ENCODE results near the gene ZNF638. TPM values are rescaled to one million over a fixed set of nuclear protein-coding genes. Genes with fewer than 3 reads are reported as not detected.

ZNF638 gene
- polyA plus RNA-seq, 1 of the 3 experiments (the other 2 are of a cell fraction) = 28.1 TPM

DNA sequence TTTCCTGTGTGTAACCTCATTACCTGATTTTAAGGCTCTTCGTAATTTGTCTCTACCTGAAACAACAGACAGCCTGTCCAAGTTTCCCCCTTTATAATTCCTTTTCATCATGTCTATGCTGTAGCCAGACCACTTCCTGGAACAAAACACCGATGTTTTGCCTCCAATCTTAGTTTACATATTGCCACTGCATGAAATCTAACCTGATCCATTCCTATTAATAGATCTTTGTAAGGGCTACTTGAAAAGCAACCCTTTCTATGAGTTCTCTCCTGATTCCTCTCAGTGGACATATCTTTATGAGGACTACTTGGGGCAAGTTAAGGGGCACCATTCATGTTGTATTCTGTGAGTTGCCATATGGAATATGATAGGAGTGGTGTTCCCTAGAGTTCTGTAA lies 30.9 kb downstream of the ZNF638 start:
- POLR2A ChIA-PET = no interaction called here

More for the DNA sequence above, 30.9 kb downstream of the ZNF638 start:
- Histone ChIP-seq H3K36me3 (replicated peaks in 1 of 2; ENCODE audit: control insufficient read depth in 1 of 2, insufficient read depth in 2 of 2, low read length in 1 of 2) (peaks cover 82 to 88% of the 10 kb centered on the region in 2 experiments), H3K4me2 (no peak overlapping the region), H3K4me1 (ENCODE audit: control insufficient read depth in 1 of 2, insufficient read depth in 2 of 2, low read depth in 1 of 2, low read length in 1 of 2) (no peaks in the 10 kb centered on the region), H2AFZ (ENCODE audit: low read depth) (no peak overlapping the region), H3K79me2 (ENCODE audit: insufficient read depth) (peaks cover 72% of the 10 kb centered on the region), H3K9me3 (no peaks in the 10 kb centered on the region), H3K27ac (ENCODE audit: low read depth in 2 of 2, low read length in 1 of 2) (no peak overlapping the region), H3K9me2 (no peaks in the 10 kb centered on the region), H4K20me1 (ENCODE audit: insufficient read depth) (peaks cover 42% of the 10 kb centered on the region), H3F3A (replicated peaks; ENCODE audit: insufficient read depth) (peaks cover 9% of the 10 kb centered on the region), H3K27me3 (ENCODE audit: insufficient read depth) (no peaks in the 10 kb centered on the region), H3K9ac (no peak overlapping the region), H3K4me3 (ENCODE audit: low read depth in 2 of 2, low read length in 1 of 2) (no peak overlapping the region)
- DNase-seq = no peak
- CTCF ChIA-PET = interaction anchor here (0.7 kb wide), 1 partner anchor 18 kb away, joined by 3 read pairs; no protein-coding TSS in a partner anchor
- TF ChIP-seq ZBTB33 (IDR thresholded peaks at IDR 0.05; ENCODE audit: borderline replicate concordance, low read depth) (no peak), NRF1 (IDR thresholded peaks at IDR 0.05; ENCODE audit: low read depth, low read length) (no peak), RFX5 (IDR thresholded peaks at IDR 0.05; ENCODE audit: low read length) (no peak), YY1 (IDR thresholded peaks at IDR 0.05; ENCODE audit: low read depth) (no peak), NFIC (IDR thresholded peaks at IDR 0.05; ENCODE audit: borderline replicate concordance) (no peak), GABPA (IDR thresholded peaks at IDR 0.05; ENCODE audit: low read depth) (no peak), USF1 (IDR thresholded peaks at IDR 0.05; ENCODE audit: borderline replicate concordance, low read depth) (no peak), FOXM1 (IDR thresholded peaks at IDR 0.05; ENCODE audit: low read depth) (no peak), RXRA (IDR thresholded peaks at IDR 0.05; ENCODE audit: borderline replicate concordance, low read depth) (no peak), CHD2 (IDR thresholded peaks at IDR 0.05; ENCODE audit: low read length, partially characterized antibody) (no peak), GATA2 (CRISPR knock-in tag; IDR thresholded peaks at IDR 0.05) (no peak), FOSL2 (IDR thresholded peaks at IDR 0.05; ENCODE audit: borderline replicate concordance, low read depth) (no peak), MEF2A (IDR thresholded peaks at IDR 0.05; ENCODE audit: borderline replicate concordance, low read depth) (no peak), ELF1 (IDR thresholded peaks at IDR 0.05) (no peak)
- TF ChIP-seq, protein P1, sequence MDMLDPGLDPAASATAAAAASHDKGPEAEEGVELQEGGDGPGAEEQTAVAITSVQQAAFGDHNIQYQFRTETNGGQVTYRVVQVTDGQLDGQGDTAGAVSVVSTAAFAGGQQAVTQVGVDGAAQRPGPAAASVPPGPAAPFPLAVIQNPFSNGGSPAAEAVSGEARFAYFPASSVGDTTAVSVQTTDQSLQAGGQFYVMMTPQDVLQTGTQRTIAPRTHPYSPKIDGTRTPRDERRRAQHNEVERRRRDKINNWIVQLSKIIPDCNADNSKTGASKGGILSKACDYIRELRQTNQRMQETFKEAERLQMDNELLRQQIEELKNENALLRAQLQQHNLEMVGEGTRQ (IDR thresholded peaks at IDR 0.05; ENCODE audit: borderline replicate concordance, low read depth, low read length) = no peak
- TF ChIP-seq, protein P2, sequence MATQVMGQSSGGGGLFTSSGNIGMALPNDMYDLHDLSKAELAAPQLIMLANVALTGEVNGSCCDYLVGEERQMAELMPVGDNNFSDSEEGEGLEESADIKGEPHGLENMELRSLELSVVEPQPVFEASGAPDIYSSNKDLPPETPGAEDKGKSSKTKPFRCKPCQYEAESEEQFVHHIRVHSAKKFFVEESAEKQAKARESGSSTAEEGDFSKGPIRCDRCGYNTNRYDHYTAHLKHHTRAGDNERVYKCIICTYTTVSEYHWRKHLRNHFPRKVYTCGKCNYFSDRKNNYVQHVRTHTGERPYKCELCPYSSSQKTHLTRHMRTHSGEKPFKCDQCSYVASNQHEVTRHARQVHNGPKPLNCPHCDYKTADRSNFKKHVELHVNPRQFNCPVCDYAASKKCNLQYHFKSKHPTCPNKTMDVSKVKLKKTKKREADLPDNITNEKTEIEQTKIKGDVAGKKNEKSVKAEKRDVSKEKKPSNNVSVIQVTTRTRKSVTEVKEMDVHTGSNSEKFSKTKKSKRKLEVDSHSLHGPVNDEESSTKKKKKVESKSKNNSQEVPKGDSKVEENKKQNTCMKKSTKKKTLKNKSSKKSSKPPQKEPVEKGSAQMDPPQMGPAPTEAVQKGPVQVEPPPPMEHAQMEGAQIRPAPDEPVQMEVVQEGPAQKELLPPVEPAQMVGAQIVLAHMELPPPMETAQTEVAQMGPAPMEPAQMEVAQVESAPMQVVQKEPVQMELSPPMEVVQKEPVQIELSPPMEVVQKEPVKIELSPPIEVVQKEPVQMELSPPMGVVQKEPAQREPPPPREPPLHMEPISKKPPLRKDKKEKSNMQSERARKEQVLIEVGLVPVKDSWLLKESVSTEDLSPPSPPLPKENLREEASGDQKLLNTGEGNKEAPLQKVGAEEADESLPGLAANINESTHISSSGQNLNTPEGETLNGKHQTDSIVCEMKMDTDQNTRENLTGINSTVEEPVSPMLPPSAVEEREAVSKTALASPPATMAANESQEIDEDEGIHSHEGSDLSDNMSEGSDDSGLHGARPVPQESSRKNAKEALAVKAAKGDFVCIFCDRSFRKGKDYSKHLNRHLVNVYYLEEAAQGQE (IDR thresholded peaks at IDR 0.05; ENCODE audit: low read depth, low read length) = no peak
- 99% methylated on average over 2 of the region's 2 CpGs for WGBS (ENCODE audit: low lambda C conversion rate)
